Dedifferentiated amniotic fluid mesenchymal stem cell (primary cell): Measurements from ENCODE around the gene DCAF15.

Experiments
- DNase-seq: peaks from one replicate; pipeline ENCODE4 v3.0.0-alpha.2; 2016; ENCODE audit errors: extremely low spot score

DCAF15 gene

DNA sequence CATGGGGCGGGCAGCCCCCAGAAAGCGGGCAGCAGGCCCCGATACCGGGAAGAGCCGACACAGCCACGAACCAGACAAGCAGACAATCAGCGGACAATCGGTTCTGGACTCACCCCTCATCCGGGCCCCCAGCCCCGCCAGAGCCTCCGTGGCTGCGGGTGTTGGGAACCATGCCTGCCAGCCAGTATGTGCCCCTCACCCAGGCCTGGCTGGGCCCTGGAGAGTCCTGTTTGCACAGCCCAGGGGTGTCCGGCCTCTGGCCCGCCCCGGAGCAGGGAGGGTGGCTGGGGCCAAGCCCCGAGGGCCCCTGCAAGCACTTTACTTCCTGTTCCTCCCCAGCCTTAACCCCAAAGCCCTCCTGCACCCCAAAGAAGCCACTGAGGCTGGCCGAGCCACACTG, 21.9 kb upstream of the DCAF15 start:
- DNase-seq, result no peak

DNA sequence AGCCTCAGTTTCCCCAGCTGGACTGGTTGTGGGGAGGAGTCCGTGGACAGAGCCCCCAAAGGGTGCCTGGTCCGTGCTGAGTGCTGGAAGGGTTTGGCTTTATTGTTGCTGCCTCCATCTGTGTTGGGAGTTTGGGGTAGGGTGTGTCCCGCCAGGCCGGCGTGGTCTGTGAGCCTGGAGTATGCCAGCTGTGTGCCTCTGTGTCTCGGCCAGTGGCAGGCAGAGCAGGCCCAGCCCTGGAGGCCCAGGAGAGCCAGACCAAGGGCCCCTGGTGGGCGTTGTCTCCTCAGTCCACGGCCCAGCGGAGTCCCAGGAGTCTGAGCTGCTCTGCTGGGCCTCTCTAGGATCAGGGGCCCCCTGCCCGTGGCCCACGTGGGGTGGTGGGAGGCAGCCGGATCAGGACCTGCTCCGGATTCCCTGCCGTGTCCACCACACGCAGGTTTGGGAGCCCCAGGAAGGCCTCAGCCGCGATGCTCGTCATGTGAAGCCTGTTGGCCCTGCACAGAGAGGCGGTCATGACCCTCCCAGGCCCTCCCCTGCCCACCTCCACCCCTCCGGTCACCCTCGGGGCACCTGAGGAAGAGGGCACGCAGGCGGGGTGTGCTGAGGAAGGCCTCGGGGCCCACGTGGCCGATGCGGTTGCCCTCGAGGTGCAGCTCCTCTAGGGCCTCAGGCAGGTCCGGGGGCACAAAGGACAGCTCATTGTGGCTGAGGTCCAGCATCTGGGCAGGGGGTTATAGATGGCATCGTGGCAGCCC, 20.7 kb upstream of the DCAF15 start:
- DNase-seq, result no peak

- DNase-seq, result no peak
These were observed 20.1 kb upstream of the DCAF15 start for GRCh38 chr19:13932149-13932637.

DNA sequence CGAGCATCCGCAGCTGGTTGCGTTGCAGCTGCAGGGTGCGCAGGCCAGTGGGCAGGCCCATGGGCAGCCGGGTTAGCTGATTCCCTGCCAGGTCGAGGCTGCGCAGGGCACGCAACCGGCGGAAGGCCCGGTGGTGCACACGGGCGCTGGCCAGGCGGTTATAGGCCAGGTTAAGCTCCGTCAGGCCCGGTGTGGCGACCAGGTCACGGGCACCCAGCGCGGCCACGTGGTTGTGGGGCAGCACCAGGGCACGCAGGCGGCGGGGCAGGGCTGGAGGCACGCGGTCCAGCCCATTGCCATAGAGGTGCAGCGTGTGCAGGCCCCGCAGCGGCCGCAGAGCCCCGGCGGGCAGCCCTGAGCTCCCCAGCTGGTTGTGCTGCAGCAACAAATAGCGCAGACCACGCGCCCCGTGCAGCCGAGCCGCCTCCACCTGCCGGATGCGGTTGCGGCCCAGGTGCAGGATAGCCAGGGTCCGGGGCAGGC, 19.4 kb upstream of the DCAF15 start:
- DNase-seq, result no peak

GRCh38 chr19:13934785-13935109, 17.6 kb upstream of the DCAF15 start:
- no peak for DNase-seq

DNA sequence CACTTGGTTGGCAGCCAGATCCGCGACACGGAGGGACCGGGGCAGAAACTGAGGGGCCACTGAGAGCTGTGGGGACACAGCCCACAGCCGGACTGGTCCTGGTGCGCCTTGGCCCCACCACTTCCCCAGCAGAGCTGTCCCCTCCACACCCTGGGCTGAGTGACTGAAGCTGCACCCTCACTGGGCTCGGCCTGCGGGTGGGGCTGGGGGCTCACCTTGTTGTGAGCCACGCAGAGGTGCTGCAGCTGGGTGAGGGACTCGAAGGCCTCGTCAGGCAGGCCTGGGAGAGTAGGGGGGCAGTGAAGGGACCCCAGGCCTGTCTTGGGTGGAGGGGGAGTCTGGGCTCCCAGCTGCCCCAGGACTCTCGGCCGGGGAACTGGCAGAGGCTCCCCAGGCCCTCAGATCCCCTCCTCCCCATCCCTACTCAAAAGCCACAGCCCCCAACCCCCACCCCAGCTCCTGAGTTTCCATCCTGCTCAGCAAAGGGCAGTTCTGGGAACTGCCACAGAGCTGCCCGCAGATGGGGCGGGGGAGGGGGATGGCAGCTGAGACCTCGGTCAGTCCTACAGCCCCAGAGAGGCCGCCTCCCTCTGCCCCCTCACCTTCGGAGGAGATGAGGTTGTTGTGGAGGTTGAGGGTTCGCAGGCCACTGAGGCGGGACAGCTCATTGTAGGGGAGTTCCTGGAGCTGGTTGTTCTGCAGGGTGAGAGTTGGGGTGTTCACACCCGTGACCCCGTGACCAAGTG, 16.4 kb upstream of the DCAF15 start:
- DNase-seq, result no peak

GRCh38 chr19:13937479-13938300, 14.6 kb upstream of the DCAF15 start:
- DNase-seq, result no peak

GRCh38 chr19:13938301-13939064, 13.8 kb upstream of the DCAF15 start, which contains the start of gene PODNL1:
Gene PODNL1 (minus strand): TSS chr19:13938417. CDS start chr19:13938181, 236 bp downstream.
- DNase-seq, result peak; percentile 56

DNA sequence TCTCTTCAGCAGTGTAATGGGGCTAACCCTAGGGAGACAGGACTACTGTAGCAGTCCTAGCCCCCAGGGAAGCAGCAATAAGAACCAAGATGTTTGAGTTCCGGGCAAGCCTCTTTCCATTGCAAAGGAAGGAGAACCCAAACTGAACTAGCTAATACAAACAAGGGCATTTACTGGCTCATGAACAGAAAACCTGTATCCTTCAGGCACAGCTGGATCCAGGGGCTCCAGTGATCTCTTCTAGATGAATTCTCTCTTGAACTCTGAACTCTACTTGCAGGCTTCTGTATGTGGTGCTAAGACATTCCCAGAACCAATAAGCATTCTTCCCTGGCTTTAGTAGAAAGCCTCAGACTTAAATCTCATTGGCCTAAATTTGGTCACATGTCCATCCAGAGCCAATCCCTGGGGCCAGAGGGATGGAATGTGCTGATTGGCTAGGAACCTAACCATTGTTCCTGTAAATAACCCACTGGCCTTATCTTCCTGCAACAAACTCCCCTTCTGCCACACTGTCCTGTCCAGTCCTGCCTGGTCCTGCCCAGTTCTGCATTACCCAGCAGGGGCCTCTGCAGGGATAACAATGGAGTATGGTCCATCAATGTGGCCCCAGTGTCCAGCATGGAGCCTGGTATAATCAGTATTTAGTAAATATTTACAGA, 10.2 kb upstream of the DCAF15 start:
- DNase-seq, result no peak

- no peak for DNase-seq
These were observed 5.9 kb upstream of the DCAF15 start for GRCh38 chr19:13946414-13946813.

- DNase-seq, result no peak
These were observed 1.3 kb upstream of the DCAF15 start for GRCh38 chr19:13951043-13951442.

GRCh38 chr19:13951799-13952153, 533 bp upstream of the DCAF15 start:
- no peak for DNase-seq

DNA sequence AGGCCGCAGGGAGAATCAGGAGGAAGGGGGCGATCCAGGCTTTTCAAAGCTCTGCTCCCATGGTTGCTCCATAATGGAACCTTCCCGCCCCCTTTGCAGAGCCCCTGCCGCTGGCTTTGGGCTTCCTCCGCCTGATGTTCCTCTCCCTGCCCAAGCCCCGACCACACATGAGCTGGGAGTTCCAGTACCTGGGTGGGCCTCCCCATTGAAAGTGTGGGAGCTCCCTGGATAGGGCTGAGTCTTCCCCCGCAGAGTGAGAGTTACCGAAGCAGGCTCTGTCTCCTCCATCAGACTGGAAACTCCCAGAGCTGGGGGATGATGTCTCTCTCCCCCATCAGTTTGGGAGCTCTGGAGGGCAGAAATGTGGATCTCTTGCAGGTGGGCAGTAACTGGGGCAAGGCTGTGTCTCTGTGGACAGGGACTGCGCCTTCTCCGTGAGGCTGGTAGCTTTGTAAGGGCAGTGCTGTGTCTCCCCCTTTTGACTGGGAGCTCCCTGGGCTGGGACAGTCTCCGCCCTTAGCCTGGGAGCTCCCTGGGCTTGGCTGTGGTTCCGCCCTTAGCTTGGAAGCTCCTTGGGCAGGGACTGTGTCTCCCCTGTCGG, 722 bp downstream of the DCAF15 start:
- DNase-seq, result peak; percentile 36

GRCh38 chr19:13954185-13954584, 1.9 kb downstream of the DCAF15 start:
- no peak for DNase-seq

- DNase-seq, result no peak
These were observed 3.5 kb downstream of the DCAF15 start for GRCh38 chr19:13955662-13956364.

- DNase-seq, result no peak
These were observed 4.0 kb downstream of the DCAF15 start for GRCh38 chr19:13956365-13956744.

GRCh38 chr19:13957051-13957450, 4.7 kb downstream of the DCAF15 start:
- DNase-seq, result no peak

- no peak for DNase-seq
These were observed 5.7 kb downstream of the DCAF15 start for GRCh38 chr19:13958043-13958442.

DNA sequence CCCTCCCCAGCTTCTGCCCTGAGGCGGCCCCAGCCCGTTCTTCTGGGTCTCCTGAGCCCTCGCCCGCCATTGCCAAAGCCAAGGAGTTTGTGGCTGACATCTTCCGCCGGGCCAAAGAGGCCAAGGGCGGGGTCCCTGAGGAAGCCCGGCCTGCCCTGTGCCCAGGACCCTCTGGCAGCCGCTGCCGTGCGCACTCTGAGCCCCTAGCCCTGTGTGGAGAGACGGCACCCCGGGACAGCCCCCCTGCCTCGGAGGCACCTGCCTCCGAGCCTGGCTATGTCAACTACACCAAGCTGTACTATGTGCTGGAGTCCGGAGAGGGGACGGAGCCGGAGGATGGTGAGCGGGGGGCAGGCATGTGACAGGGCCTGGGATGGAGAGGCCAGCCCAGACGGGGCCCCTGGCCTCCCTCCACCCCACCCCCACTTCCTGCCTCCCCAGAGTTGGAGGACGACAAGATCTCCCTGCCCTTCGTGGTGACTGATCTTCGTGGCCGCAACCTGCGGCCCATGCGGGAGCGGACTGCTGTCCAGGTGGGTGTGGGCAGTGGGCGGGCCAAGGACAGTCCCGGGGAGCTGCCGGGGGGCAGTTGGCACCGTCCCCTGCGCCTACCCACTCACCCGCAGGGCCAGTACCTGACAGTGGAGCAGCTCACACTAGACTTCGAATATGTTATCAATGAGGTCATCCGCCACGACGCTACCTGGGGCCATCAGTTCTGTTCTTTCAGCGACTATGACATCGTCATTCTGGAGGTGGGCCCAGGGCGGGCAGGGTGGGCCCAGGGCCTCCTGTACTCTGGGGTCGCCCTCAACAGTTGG, 7.0 kb downstream of the DCAF15 start:
- DNase-seq, result no peak
